Vagina (tissue), 2 donors: ENCODE data around the gene ZFPL1. TPM values are rescaled to one million over a fixed set of nuclear protein-coding genes. Genes with fewer than 3 reads are reported as not detected.

Source experiments
- DNase-seq, 2 donors: peaks; one replicate each; pipeline ENCODE4 v3.0.0-alpha.2; 2017; ENCODE audit errors: extremely low spot score in 2 of 2
- H3K27ac ChIP-seq: fragments of 200-600 bp; sonication (generic); one replicate; pipeline ENCODE4 v1.5.1; 2019
- H3K27me3 ChIP-seq: fragments of 200-600 bp; sonication (generic); one replicate; pipeline ENCODE4 v1.5.1; 2019
- H3K36me3 ChIP-seq, 2 donors: fragments of 200-600 bp; sonication (generic); one replicate each; pipeline ENCODE4 v1.5.1; 2017 to 2019
- H3K4me1 ChIP-seq: fragments of 200-600 bp; sonication (generic); one replicate; pipeline ENCODE4 v1.5.1; 2019
- H3K4me3 ChIP-seq, 2 donors: fragments of 200-600 bp; sonication (generic); 1 replicate in 1 of 2; 2 replicates in 1 of 2; pipeline ENCODE4 v1.5.1; 2016 to 2019
- H3K9me3 ChIP-seq: fragments of 200-600 bp; sonication (generic); one replicate; pipeline ENCODE4 v1.5.1; 2019
- POLR2A ChIP-seq, 2 donors: fragments of 450-650 bp; IDR thresholded peaks; one replicate each; pipeline ENCODE4 v1.6.1; 2017; ENCODE audit warnings: antibody characterized with exemption in 2 of 2, mild to moderate bottlenecking in 2 of 2, moderate library complexity in 2 of 2
- POLR2AphosphoS5 ChIP-seq, 2 donors: sonication (generic); formaldehyde crosslinking; IDR thresholded peaks; one replicate each; pipeline ENCODE4 v1.9.0; 2017; ENCODE audit warnings: antibody characterized with exemption in 2 of 2, mild to moderate bottlenecking in 2 of 2, low read depth in 1 of 2; ENCODE audit not compliant: insufficient read depth in 1 of 2
- intact Hi-C: fragments of 100-400 bp; cut with DNase I; formaldehyde crosslinking; loops from one replicate; pipeline ENCODE4 v1.15.1; 2023
- total RNA-seq: library from RNA; depleted of rRNA; stranded (reverse); fragments of >200 nt; gene quantifications from one replicate; pipeline ENCODE4 v1.2.3, GENCODE V29; 2016
- TF ChIP-seq, protein P1 (sequence below), 3 experiments: fragments of 450-650 bp in 2 of 3; fragments of 200-600 bp in 1 of 3; sonication (generic) in 1 of 3; IDR thresholded peaks; one replicate each; pipeline ENCODE4 v1.5.1; 2017 to 2019; ENCODE audit warnings: antibody characterized with exemption in 3 of 3, mild to moderate bottlenecking in 2 of 3, moderate library complexity in 2 of 3

The ZFPL1 gene
- 50.8 TPM for total RNA-seq

DNA sequence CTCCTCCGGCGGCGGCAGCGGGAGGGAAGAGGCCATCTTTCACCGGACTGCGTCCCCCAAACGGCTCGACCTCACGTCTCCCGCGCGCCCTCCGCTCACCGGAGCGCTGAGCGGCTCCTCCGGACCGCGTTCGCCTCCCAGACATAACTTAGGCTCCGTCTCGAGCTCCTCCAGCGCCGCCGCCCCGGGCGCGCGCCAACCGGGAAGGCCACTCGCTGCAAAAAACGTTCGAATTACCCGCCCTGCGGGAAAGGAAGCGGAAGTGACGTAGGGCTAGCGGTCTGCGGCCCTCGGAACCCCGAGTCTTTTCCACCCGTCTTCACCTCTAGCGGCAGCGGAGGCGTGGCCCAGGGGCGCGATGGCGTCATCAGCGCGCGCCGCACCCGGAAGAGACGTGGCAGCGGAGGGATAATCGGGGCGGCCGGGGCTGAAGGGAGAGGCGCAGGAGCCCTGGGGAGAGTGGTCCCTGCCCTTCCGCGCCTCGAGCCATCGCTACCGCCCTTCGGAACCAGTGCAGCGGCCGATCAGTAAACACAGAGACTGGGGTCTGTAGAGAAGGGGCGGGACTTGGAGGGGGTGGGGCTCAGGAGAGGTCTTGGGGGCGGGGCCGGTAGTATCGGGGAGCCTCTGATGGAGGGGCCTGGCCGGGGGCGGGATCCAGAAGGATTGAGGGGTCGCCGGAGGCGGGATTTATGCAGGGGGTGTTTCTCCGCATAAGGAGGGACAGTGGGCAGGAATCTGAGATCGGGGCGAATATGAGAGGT lies at the start of gene ZFPL1, which contains the start of gene CDCA5:
ZFPL1 (plus strand) TSS at position 389 of the 764 bp plus-strand sequence. CDS start 477 bp downstream, outside the sequence.
CDCA5 (minus strand) TSS at position 207 of the 764 bp plus-strand sequence; CDS start at position 145, 62 bp downstream.
- Histone ChIP-seq H3K36me3 (peaks cover 0 to 17% of the 10 kb centered on the region in 2 donors), H3K27me3 (no peaks in the 10 kb centered on the region), H3K27ac (peak within 1 kb of the TSS; percentile 87), H3K9me3 (no peaks in the 10 kb centered on the region), H3K4me1 (peaks cover 18% of the 10 kb centered on the region), H3K4me3 (peak within 1 kb of the TSS; percentile 59 to 77)
- intact Hi-C loops, result no loop called here
- peak; percentile 94 to 99 for DNase-seq
- TF ChIP-seq POLR2AphosphoS5 (IDR thresholded peaks at IDR 0.05; ENCODE audit: insufficient read depth in 1 of 2, low read depth in 1 of 2) (peak; percentile 94 to 100), POLR2A (IDR thresholded peaks at IDR 0.05) (no peak)
- TF ChIP-seq, protein P1, sequence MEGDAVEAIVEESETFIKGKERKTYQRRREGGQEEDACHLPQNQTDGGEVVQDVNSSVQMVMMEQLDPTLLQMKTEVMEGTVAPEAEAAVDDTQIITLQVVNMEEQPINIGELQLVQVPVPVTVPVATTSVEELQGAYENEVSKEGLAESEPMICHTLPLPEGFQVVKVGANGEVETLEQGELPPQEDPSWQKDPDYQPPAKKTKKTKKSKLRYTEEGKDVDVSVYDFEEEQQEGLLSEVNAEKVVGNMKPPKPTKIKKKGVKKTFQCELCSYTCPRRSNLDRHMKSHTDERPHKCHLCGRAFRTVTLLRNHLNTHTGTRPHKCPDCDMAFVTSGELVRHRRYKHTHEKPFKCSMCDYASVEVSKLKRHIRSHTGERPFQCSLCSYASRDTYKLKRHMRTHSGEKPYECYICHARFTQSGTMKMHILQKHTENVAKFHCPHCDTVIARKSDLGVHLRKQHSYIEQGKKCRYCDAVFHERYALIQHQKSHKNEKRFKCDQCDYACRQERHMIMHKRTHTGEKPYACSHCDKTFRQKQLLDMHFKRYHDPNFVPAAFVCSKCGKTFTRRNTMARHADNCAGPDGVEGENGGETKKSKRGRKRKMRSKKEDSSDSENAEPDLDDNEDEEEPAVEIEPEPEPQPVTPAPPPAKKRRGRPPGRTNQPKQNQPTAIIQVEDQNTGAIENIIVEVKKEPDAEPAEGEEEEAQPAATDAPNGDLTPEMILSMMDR (IDR thresholded peaks at IDR 0.05), result peak in 2 of 3 experiments; percentile 16 to 42

DNA sequence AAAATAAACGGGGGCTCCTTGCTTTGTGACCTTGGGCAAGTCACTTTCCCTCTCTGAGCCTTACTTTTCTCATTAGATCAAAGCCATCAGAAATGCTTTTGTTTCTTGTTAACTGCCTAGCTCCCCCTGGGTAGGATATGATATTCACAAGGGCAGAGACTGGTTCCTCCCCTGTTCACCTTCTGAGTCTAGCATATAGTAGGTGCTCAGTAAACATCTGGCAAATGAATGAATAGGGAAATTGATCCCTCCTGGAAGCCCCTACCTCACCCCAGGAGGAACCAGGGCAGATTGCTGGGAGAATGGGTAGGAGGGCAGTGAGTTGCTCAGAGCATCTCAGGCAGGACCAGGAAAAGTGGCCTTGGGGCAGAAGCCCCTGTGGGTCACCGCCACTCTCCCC lies 49.6 kb upstream of the ZFPL1 start:
- peaks cover 0 to 56% of the 10 kb centered on the region in 2 donors for H3K36me3 ChIP-seq
- no peaks in the 10 kb centered on the region for H3K9me3 ChIP-seq
- no peak for DNase-seq
- H3K4me1 ChIP-seq, result peaks cover 5% of the 10 kb centered on the region
- intact Hi-C loops, result no loop called here
- no peak overlapping the region for H3K27ac ChIP-seq
- TF ChIP-seq POLR2A (IDR thresholded peaks at IDR 0.05) (no peak), POLR2AphosphoS5 (IDR thresholded peaks at IDR 0.05; ENCODE audit: insufficient read depth in 1 of 2, low read depth in 1 of 2) (no peak)
- TF ChIP-seq, protein P1 (IDR thresholded peaks at IDR 0.05), result no peak
- no peak overlapping the region for H3K4me3 ChIP-seq
- no peaks in the 10 kb centered on the region for H3K27me3 ChIP-seq

DNA sequence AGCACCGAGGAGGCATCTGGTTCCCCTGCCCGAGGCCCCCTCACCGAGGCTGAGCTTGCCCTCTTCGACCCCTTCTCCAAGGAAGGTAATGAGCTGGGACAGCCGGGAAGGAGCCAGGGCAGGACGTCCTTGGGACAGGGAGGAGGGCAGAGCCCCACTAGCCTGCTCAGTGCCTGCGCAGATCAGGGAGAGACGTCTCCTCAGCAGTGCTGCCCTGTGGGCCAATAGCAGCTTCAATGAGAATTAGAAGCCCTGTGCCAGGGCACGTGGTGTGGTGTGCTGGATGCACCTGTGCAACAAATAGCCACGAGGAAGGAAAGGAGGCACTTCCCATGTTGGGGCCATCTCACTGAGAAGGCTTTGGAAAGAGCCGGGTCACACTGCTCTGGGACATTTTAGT lies 48.4 kb upstream of the ZFPL1 start:
- Histone ChIP-seq H3K4me3 (no peak overlapping the region), H3K4me1 (peaks cover 7% of the 10 kb centered on the region), H3K36me3 (peaks cover 0 to 60% of the 10 kb centered on the region in 2 donors), H3K27ac (no peak overlapping the region), H3K27me3 (no peaks in the 10 kb centered on the region), H3K9me3 (no peaks in the 10 kb centered on the region)
- TF ChIP-seq, protein P1 (IDR thresholded peaks at IDR 0.05), result no peak
- TF ChIP-seq POLR2AphosphoS5 (IDR thresholded peaks at IDR 0.05; ENCODE audit: insufficient read depth in 1 of 2, low read depth in 1 of 2), result no peak
- no peak for TF ChIP-seq POLR2A (IDR thresholded peaks at IDR 0.05)
- DNase-seq, result no peak
- intact Hi-C loops, result no loop called here

DNA sequence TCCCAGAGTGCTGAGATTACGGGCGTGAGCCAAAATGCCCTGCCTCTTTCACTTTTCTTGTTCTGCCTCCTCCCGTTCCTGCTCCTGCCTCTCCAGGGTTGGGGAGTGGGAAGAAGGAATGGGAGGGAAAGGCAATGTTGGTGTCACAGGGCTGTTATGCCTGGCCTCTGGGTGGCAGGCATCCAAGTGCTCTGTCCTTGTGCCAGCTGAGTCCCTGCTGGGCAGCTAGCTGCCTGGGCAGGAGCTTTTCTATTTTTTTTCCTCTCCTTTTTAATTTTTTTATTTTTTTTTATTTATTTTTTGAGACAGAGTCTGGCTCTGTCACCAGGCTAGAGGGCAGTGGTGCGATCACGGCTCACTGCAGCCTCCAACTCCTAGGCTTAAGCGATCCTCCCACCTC lies 47.1 kb upstream of the ZFPL1 start:
- H3K27ac ChIP-seq, result no peak overlapping the region
- H3K9me3 ChIP-seq, result no peaks in the 10 kb centered on the region
- DNase-seq, result no peak
- H3K27me3 ChIP-seq, result no peaks in the 10 kb centered on the region
- peaks cover 11% of the 10 kb centered on the region for H3K4me1 ChIP-seq
- TF ChIP-seq POLR2AphosphoS5 (IDR thresholded peaks at IDR 0.05; ENCODE audit: insufficient read depth in 1 of 2, low read depth in 1 of 2) (no peak), POLR2A (IDR thresholded peaks at IDR 0.05) (no peak)
- TF ChIP-seq, protein P1 (IDR thresholded peaks at IDR 0.05), result no peak
- intact Hi-C loops, result no loop called here
- H3K36me3 ChIP-seq, result peaks cover 0 to 59% of the 10 kb centered on the region in 2 donors
- H3K4me3 ChIP-seq, result no peak overlapping the region

DNA sequence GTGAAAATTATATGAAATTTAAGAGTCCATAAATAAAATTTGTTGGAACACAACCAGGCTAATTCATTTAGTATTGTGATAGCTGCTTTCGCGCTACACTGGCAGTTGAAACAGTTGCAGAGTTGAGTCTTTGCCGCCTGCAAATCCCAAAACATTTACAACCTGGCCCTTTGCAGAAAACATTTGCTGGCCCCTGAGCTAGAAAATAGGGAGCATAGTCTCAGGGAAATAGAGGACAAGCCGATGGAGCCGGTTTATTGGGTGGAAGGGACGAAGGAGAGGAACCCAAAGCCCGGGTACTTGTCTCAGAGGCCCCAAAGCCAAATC lies 43.5 kb upstream of the ZFPL1 start:
- peaks cover 34% of the 10 kb centered on the region for H3K4me1 ChIP-seq
- H3K27me3 ChIP-seq, result no peaks in the 10 kb centered on the region
- H3K9me3 ChIP-seq, result no peaks in the 10 kb centered on the region
- intact Hi-C loops, result no loop called here
- peaks cover 0 to 44% of the 10 kb centered on the region in 2 donors for H3K36me3 ChIP-seq
- no peak for DNase-seq
- peak overlapping the region; percentile 88 for H3K27ac ChIP-seq
- peak overlapping the region; percentile 67 to 97 for H3K4me3 ChIP-seq
- TF ChIP-seq, protein P1 (IDR thresholded peaks at IDR 0.05), result no peak
- TF ChIP-seq POLR2A (IDR thresholded peaks at IDR 0.05) (no peak), POLR2AphosphoS5 (IDR thresholded peaks at IDR 0.05; ENCODE audit: insufficient read depth in 1 of 2, low read depth in 1 of 2) (no peak)
